GM18519 (cell line): ENCODE measurements around the gene SIL1.
"Not testable (repeated sequence)": the region's sequence is repeated elsewhere in the genome, so short reads cannot be mapped to it uniquely, and the experiment has no call there.

ENCODE experiments used
- ATAC-seq: cut with Tn5 transposase; IDR thresholded peaks from one replicate; pipeline ENCODE4 v1.9.1; 2021; ENCODE audit warnings: mild to moderate bottlenecking, moderate library complexity; ENCODE audit not compliant: unreplicated experiment, low FRiP score

Gene SIL1

DNA sequence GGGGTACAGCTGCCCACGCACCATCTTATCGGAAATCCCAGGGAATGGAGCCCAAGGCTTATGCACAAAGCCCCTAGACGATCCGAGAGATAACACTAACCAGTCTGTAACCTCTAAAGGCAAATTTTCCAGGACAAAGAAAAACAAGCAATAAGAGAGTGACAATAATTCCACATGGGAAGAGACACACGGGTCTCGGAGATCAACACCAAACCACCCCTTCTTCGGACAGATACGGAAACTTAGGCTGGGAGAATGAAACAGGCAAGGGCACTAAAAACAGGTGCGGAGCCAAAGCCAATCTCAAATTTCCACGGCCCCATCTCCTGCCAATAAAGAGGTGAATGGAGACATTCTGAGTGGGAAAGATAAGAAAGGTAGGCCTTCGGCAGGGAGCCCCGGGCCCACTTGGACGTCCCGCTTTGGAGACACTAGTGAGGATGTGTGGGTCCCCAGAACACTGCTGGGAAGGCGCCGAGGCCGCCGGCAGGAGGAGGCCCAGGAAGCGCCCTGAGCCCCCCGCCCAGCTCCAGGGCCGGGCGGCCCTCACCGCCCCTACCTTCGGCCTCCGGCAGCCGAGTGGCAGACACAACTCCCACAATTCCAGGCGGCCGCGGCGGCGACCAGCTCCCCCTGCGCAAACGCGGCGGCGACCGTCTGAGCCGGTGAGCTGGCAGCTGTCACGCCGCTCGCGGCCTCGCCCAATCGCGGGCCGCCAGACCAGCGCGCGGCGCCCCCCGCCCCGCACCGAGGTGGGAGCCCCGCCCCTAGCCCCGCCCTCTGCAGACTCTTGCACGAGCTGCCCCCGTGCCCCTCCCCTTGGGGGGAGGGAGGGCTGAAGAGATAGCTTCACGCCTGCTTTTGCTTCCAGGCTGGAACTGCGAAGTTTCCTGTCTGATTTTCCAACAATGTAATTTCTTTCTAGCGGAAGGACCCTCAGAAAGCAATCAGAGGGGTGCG is at the start of gene SIL1:
TSS of gene SIL1 (minus strand) at position 659 of the 960 bp plus-strand sequence. CDS start 70,525 bp downstream, outside the sequence.
- ATAC-seq, result peak; percentile 92

DNA sequence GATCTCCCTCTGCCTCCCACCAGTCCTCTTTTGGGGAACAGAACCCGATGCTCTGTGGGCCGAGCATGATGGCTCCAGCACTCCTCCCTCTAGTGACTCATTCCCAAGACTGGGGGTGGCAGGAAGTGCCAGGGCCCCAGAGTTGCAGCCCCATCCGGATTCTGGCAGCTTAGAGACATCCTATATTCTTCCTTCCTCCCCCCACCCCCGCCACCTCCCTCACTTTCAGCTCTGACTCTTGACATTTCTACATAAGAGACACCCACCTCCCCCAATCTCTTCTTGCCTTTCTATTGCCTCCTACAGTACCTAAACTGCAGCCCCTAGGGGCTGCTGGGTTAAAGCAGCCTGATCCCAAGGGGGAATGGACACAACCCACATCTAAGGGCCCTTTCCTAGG is 48.2 kb upstream of the SIL1 start:
- no peak for ATAC-seq

- ATAC-seq, result no peak
These were observed 47.6 kb upstream of the SIL1 start for GRCh38 chr5:139245637-139246339.

DNA sequence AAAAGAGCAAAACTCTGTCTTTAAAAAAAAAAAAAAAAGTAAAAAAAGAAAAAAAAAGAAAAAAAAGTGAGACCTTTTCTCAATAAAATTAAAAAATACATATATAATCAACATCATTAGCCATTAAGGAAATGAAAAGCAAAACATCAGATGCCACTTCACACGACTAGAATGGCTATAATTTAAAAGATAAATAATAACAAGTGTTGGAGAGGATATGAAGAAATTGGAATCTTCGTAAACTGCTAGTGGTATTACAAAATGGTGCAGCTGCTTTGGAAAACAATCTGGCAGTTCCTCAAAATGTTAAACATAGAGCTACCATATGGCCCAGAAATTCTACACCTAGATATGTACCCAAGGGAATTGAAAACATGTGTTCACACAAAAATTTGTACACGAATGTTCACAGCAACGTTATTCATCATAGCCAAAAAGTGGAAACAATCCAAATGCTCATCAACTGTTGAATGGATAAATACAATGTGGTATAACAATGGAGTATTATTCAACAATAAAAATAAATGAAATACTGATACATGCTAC is 45.3 kb upstream of the SIL1 start:
- no peak for ATAC-seq

- no peak for ATAC-seq
These were observed 43.0 kb upstream of the SIL1 start for GRCh38 chr5:139241139-139241538.

DNA sequence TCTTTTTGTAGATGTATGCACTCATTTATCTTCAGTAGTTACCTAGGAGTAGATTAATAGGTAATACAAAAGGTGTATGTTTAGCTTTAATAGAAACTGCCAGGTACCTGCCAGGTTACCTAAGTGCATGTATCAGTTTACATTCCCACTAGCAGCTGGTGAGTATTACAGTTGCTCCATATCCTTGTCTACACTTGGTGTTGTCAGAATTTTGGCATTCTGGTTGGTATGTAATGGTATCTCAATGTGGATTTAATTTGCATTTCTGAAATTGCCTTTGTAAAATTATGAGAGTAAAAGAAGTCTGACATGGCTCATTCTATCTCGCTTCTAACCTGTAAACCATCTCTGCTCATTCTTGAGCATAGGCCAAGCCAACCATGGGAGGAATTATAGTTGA is 38.3 kb upstream of the SIL1 start:
- ATAC-seq, result no peak

DNA sequence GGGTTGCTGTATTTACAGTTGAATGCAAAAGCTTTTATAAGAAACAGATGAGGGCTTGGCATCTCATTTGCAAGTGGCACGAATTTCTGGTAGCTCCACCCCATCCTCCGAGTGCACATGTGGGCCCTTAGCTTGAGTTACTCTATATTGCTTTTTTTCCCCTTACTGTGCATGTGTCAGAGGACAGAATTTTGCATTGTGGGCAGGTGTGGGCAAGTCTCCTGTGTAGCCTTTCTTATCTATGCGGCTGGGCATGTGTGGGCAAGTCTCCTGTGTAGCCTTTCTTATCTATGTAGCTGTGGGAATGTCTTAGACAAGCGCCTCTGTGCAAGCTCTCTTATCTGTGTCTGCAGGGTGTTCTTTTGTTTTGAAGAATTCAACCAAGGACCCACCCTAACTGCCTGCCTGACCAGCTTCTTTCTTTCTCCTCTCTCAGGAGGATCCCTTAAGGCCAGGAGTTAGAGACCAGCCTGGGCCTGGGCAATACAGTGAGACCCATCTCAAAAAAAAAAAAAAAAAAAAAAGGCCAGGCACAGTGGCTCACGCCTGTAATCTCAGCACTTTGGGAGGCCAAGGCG is 34.1 kb upstream of the SIL1 start:
- ATAC-seq, result no peak

DNA sequence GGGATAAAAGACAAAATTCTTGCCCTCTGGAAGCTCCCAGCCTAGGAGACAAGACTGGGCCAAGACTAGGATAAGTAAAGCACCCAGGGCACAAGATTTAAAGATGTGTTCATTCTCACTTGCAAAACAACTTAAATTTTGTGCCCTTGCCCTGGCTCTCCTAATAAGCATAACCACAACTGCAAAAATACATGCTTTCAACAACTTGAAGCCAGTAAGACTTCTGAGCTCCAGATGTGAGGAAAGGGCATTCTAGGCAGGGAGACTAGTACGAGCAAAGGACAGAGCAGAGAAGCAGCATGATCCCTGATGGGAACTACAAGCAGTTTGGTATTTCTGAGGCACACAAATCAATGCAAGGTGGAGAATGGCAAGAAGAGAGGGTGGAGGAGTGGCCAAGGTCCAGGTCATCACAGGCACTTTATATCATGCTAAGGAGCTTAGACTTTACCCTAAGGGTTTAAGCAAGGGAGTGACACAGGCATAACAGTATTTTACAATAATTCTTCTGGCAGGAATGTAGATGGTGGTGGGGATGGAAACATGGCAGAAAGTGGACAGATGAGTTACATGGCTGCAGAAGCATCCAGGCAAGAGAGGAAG is 30.1 kb upstream of the SIL1 start:
- ATAC-seq, result no peak

- ATAC-seq, result no peak
These were observed 28.0 kb upstream of the SIL1 start for GRCh38 chr5:139226131-139226530.

GRCh38 chr5:139223481-139223880 is 25.3 kb upstream of the SIL1 start:
- no peak for ATAC-seq

DNA sequence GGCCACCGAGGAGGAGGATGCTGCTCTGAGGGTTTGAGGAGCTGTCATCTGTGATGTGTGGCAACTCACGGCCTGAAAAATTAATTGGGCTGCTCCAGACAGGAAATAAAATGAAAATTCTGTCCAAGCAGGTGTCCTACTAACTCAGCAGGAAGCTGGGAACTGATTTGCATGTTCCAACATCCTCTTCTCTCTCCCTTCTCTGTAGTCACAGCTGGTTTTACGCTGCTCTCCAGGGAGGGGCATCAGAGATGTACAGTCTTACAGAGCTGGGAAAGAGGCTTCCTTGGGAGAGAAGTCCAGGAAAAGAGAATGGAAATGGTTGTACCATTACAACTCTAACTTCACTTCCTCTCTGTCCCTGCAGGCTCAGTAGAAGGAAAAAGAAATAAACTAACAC is 24.2 kb upstream of the SIL1 start:
- ATAC-seq, result no peak

DNA sequence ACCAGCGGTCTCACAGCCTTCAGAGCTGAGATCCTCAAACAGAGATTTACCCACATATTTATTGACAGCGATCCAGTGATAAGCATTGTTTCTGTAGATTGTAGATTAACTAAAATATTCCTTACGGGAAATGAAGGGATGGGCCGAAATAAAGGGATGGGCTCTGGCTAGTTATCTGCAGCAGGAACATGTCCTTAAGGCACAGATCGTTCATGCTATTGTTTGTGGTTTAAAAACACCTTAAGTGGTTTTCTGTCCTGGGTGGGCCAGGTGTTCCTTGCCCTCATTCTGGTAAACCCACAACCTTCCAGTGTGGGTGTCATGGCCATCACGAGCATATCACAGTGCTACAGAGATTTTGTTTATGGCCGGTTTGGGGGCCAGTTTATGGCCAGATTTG is 19.9 kb upstream of the SIL1 start:
- ATAC-seq, result not testable (repeated sequence)

GRCh38 chr5:139215107-139215975 is 17.2 kb upstream of the SIL1 start:
- no peak for ATAC-seq

GRCh38 chr5:139214646-139215045 is 16.5 kb upstream of the SIL1 start:
- ATAC-seq, result no peak

DNA sequence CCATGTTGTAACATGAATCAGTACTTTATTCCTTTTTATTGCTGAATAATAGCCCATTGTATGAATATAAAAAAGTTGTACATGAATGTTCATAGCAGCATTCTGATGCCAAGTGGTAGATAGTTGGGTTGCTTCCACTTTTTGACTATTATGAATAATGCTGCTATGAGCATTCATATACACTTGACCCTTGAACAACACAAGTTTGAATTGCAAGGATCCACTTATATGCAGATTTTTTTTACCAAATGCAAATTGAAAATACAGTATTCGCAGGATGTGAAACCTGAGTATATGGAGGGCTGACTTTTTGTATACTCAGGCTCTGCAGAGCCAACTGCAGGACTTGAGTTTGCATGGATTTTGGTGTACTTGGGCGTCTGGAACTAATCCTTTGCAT is 14.7 kb upstream of the SIL1 start:
- ATAC-seq, result no peak

GRCh38 chr5:139212486-139212885 is 14.3 kb upstream of the SIL1 start:
- ATAC-seq, result no peak

- no peak for ATAC-seq
These were observed 12.4 kb upstream of the SIL1 start for GRCh38 chr5:139210585-139210984.

DNA sequence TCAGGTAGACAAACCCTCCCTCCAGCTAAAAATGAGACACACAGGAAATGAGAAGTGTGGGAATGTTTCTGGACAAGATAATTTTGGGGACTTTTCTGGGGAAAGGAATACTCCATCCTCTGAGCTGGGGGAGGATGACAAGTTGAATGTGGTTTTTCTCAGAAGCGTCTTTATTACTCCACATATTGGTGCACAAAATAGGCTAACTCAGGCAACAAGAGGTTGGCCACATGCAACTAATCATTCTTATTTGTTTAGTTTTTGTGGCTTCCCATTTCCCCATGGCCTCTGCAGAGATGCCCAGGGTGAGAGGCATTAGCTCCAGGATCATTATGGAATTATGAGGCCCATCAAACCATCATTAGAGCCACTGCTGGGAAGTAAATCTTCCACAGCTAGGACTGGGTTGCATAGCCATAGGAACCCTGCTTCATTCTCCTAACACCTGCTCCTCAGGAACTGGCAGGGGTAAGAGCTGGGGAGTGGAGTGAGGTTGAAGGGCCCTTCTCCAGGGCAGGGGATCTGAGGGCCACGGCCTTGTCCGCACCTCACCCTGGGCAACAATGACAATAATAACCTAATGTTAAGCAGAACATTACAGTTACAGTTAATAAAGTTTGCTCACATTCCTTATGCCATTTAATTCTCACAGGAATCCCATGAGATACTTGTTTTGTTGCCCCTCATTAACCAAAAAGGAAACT is 9.3 kb upstream of the SIL1 start:
- ATAC-seq, result no peak

DNA sequence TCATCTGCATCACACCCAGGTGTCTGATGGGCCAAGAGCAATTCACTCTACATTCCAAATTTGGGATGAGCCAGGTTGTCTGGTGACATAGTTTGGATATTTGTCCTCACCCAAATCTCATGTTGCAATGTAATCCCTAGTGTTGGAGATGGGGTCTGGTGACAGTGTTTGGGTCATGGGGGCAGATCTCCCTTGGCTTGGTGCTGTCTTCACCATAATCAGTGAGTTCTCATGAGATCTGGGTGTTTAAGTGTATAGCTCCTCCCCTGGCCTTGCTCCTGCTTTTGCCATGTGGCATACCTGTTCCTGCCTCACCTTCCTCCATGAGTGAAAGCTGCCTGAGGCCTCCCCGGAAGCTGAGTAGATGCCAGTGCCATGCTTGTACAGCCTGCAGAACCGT is 7.4 kb upstream of the SIL1 start:
- no peak for ATAC-seq
